Ovary (tissue), 3 donors: ENCODE results near the gene NTNG2.

ENCODE experiments used
- EP300 ChIP-seq: sonication (generic); formaldehyde crosslinking; IDR thresholded peaks from one replicate; pipeline ENCODE4 v1.6.1; 2017; ENCODE audit warnings: antibody characterized with exemption
- POLR2A ChIP-seq: fragments of 450-650 bp; IDR thresholded peaks from one replicate; pipeline ENCODE4 v1.6.1; 2017; ENCODE audit warnings: antibody characterized with exemption, mild to moderate bottlenecking, moderate library complexity
- TF ChIP-seq, protein P1 (sequence below), 3 donors: fragments of 450-650 bp in 2 of 3; fragments of 200-600 bp in 1 of 3; IDR thresholded peaks; one replicate each; pipeline versions ENCODE4 v1.5.1 to v1.8.0; 2016 to 2022; ENCODE audit warnings: antibody characterized with exemption in 3 of 3, mild to moderate bottlenecking in 1 of 3
- donor health status: DM: no; HTN: no; CAD: no.

DNA sequence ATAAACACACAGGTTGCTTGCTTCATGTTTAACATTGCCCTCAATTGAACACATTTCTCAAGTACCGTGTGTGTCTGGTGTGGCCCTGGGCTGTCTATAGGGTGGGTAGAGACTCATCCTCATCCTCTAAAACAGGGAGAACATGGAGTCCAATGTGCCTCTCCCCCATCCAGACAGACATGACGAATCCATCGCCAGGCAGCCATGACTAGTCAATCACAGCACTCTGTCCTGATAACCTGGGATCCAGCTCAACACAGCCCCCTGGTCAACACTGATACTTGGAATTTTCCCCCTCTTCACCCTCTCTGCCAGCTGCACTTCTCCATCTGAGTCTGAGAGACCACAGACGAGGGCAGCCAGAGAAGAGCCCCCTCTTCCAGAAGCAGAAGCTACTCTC is 10.7 kb upstream of the NTNG2 start:
- TF ChIP-seq, protein P1, sequence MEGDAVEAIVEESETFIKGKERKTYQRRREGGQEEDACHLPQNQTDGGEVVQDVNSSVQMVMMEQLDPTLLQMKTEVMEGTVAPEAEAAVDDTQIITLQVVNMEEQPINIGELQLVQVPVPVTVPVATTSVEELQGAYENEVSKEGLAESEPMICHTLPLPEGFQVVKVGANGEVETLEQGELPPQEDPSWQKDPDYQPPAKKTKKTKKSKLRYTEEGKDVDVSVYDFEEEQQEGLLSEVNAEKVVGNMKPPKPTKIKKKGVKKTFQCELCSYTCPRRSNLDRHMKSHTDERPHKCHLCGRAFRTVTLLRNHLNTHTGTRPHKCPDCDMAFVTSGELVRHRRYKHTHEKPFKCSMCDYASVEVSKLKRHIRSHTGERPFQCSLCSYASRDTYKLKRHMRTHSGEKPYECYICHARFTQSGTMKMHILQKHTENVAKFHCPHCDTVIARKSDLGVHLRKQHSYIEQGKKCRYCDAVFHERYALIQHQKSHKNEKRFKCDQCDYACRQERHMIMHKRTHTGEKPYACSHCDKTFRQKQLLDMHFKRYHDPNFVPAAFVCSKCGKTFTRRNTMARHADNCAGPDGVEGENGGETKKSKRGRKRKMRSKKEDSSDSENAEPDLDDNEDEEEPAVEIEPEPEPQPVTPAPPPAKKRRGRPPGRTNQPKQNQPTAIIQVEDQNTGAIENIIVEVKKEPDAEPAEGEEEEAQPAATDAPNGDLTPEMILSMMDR (IDR thresholded peaks at IDR 0.05) = no peak
- TF ChIP-seq EP300 (no peak), POLR2A (no peak)
